Measurements from ENCODE around the gene BRINP2. TPM values are rescaled to one million over a fixed set of nuclear protein-coding genes. Genes with fewer than 3 reads are reported as not detected.

Gene BRINP2
- total RNA-seq, 1 donor from 2014 or later, result 0.11 TPM

DNA sequence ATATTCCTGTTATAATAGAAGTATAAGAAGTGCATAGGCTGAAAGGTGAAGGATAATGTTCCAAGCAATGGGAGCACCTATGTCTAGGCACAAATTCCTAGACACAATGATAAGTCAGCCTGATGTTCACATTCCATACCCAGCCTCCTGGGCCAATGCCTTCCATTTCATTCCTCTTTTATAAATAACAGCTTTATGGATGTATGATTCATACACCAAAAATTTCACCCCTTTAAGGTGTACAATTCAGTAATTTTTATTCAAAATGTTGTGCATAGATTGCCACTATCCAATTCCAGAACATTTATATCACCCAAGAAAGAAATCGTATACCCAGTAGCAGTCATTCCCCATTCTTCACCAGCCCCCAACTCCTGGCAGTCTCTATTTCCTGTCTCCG lies 118.8 kb downstream of the BRINP2 start:
- TF ChIP-seq, protein P1, sequence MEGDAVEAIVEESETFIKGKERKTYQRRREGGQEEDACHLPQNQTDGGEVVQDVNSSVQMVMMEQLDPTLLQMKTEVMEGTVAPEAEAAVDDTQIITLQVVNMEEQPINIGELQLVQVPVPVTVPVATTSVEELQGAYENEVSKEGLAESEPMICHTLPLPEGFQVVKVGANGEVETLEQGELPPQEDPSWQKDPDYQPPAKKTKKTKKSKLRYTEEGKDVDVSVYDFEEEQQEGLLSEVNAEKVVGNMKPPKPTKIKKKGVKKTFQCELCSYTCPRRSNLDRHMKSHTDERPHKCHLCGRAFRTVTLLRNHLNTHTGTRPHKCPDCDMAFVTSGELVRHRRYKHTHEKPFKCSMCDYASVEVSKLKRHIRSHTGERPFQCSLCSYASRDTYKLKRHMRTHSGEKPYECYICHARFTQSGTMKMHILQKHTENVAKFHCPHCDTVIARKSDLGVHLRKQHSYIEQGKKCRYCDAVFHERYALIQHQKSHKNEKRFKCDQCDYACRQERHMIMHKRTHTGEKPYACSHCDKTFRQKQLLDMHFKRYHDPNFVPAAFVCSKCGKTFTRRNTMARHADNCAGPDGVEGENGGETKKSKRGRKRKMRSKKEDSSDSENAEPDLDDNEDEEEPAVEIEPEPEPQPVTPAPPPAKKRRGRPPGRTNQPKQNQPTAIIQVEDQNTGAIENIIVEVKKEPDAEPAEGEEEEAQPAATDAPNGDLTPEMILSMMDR (IDR thresholded peaks at IDR 0.05), result no peak
- Histone ChIP-seq H3K27ac (no peak overlapping the region), H3K36me3 (no peaks in the 10 kb centered on the region), H3K4me3 (no peak overlapping the region), H3K27me3 (no peaks in the 10 kb centered on the region), H3K9me3 (no peaks in the 10 kb centered on the region), H3K4me1 (no peaks in the 10 kb centered on the region)
- no peak for DNase-seq (ENCODE audit: low spot score in 2 of 2)
- intact Hi-C loops (cut with DNase I), result no loop called here

DNA sequence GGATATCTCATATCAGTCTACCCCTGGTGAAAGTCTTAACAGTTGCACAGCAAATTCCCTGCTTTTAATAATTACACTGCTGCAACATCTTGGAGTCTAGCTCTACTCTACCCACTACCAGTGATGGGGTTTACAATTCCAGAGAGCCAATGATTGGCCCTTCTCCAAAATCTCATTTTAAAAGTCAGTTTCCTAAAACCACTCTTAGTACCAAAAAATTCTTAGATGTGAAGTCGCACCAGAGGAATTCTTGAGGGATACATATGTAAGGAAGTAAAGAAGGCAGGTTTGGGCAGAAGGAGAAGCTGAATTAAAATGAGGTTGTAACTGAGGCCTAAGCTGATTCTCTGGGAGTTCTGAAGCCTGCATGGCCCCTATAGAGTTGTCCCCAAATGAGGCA lies 129.7 kb downstream of the BRINP2 start:
- intact Hi-C loops (cut with DNase I), result no loop called here
- TF ChIP-seq, protein P1 (IDR thresholded peaks at IDR 0.05), result no peak
- no peaks in the 10 kb centered on the region for H3K27me3 ChIP-seq
- H3K4me3 ChIP-seq, result no peak overlapping the region
- H3K9me3 ChIP-seq, result no peaks in the 10 kb centered on the region
- H3K36me3 ChIP-seq, result no peaks in the 10 kb centered on the region
- no peak for DNase-seq (ENCODE audit: low spot score in 2 of 2)
- H3K4me1 ChIP-seq, result peaks cover 0 to 2% of the 10 kb centered on the region in 2 donors
- no peak overlapping the region for H3K27ac ChIP-seq

DNA sequence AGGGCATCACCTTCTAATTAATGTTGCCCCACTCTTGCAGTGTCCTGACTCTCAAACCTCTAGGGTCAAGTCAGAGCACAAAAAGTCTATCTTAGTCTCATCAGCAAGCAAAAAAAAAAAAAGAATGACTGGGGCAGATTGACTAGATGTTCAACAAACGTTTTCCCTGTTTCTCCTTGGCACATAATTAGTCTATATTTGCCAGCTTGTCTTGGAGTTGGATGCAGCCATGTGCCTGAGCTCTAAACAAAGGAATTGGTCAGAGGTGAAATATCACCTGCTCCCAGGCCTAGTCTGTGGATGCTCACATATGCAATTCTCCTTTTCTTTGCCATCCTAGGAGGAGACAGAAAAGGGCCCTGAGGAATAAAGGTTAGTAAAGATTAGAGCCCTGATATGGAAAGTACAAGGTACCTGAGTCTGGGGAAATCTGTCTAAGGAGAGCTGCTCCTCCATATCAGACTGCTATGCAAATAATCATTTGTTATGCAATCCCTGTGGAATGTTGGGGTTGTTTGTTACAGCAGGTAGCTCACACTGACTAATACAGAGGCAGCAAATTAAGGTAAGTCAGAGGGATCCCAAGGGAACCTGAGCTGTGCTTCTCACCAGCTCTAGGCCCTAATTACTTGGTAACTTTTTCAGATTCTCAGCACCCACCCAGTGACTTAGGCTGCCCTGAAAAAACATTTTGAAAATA lies 130.8 kb downstream of the BRINP2 start:
- TF ChIP-seq, protein P1 (IDR thresholded peaks at IDR 0.05), result no peak
- DNase-seq (ENCODE audit: low spot score in 2 of 2), result no peak
- no peaks in the 10 kb centered on the region for H3K36me3 ChIP-seq
- intact Hi-C loops (cut with DNase I), result no loop called here
- no peak overlapping the region for H3K27ac ChIP-seq
- H3K4me1 ChIP-seq, result peaks cover 0 to 2% of the 10 kb centered on the region in 2 donors
- H3K4me3 ChIP-seq, result no peak overlapping the region
- H3K9me3 ChIP-seq, result no peaks in the 10 kb centered on the region
- no peaks in the 10 kb centered on the region for H3K27me3 ChIP-seq

DNA sequence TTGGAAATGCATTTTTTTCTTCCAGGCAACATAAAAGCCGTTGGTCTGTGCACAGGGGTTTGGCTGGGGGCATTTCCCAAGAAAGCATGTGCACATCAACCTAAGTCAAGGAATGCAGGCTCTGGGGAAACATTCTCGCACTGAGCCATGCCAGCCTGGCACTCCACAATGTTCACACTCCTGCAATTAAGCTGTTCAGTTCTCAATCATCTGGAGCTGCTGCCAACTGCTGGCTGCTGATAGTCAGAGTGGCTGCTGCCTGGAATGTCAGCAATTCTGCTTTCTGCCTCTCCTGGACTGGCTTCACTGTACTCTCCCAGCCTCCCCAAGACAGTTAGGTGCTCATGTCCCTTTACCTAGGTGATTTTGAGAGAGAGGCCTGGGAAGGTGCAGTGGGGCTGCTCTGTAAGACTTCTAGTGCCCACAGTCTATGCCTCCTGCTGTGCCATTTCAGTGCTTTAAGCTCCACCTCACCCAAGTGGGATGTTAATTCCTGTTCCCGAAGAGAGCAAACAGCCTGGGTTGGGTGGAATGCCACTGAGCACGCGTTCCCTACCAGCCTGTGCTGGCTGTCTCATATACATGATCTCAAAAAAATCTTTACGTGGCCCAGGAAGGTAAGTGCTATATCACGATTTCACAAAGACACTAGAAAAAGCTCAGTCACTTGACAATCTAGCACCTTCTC lies 131.7 kb downstream of the BRINP2 start:
- TF ChIP-seq, protein P1 (IDR thresholded peaks at IDR 0.05), result no peak
- Histone ChIP-seq H3K27me3 (no peaks in the 10 kb centered on the region), H3K9me3 (no peaks in the 10 kb centered on the region), H3K4me3 (no peak overlapping the region), H3K27ac (no peak overlapping the region), H3K4me1 (peaks cover 0 to 2% of the 10 kb centered on the region in 2 donors), H3K36me3 (no peaks in the 10 kb centered on the region)
- intact Hi-C loops (cut with DNase I), result no loop called here
- DNase-seq (ENCODE audit: low spot score in 2 of 2), result no peak

DNA sequence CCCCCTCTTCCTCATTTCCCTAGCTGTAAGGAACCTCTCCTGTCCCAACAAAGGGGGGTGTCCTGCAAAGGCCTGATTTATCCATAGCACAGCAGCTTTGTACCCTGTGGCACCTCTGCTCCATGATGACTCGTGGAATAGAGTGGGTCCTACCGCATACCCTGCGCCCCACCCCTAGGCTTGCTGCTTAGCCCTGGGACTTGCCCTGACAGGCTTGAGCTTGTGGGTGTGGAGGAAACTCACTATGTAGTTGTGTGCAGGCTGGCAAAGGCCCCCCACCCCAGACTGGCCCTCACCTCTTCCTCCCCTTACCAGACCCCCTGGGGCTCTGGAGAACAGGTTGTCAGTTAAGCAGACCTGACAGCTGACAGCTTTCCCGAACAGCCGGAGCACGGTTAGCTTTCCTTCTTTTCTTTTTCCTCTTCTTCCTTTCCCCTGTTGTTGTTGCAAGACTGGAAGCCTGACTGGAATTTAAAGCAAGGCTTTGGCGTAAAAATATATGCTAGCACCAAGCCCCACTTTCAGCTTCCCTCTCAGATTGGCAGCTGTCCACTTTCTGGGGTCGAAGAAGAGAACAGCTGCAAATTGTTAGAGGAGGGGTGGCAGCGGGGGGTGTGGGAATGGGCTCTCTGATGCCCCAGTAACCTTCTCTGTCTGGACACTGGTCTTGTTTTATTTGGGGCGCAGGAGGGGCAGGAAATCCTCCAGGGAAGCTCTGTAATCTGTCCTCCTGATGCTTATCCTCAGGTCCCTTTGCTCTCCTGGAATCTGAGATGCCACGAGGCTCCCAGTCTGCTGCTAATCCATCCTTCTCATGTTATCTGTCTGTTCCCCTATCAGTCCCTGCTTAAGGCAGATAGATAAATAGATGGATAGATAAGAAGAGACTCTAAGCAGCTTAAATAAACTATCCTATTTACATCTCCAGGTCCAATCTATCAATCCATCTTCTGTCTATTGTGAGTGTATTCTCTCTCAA lies 134.6 kb downstream of the BRINP2 start:
- DNase-seq (ENCODE audit: low spot score in 2 of 2), result no peak
- H3K27ac ChIP-seq, result no peak overlapping the region
- no peak overlapping the region for H3K4me3 ChIP-seq
- intact Hi-C loops (cut with DNase I), result no loop called here
- no peaks in the 10 kb centered on the region for H3K9me3 ChIP-seq
- TF ChIP-seq, protein P1 (IDR thresholded peaks at IDR 0.05), result no peak
- no peaks in the 10 kb centered on the region for H3K36me3 ChIP-seq
- peaks cover 0 to 2% of the 10 kb centered on the region in 2 donors for H3K4me1 ChIP-seq
- H3K27me3 ChIP-seq, result no peaks in the 10 kb centered on the region
